ENCODE data around the gene ANKRD10.

GRCh38 chr13:110912651-110913051, 2.2 kb downstream of the ANKRD10 start:
- TF ChIP-seq, protein P1, sequence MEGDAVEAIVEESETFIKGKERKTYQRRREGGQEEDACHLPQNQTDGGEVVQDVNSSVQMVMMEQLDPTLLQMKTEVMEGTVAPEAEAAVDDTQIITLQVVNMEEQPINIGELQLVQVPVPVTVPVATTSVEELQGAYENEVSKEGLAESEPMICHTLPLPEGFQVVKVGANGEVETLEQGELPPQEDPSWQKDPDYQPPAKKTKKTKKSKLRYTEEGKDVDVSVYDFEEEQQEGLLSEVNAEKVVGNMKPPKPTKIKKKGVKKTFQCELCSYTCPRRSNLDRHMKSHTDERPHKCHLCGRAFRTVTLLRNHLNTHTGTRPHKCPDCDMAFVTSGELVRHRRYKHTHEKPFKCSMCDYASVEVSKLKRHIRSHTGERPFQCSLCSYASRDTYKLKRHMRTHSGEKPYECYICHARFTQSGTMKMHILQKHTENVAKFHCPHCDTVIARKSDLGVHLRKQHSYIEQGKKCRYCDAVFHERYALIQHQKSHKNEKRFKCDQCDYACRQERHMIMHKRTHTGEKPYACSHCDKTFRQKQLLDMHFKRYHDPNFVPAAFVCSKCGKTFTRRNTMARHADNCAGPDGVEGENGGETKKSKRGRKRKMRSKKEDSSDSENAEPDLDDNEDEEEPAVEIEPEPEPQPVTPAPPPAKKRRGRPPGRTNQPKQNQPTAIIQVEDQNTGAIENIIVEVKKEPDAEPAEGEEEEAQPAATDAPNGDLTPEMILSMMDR (IDR thresholded peaks at IDR 0.05; ENCODE audit: borderline replicate concordance, extremely low read depth, low read length, poor library complexity, severe bottlenecking) = no peak
- TF ChIP-seq EZH2 (IDR thresholded peaks at IDR 0.05; ENCODE audit: borderline replicate concordance, low read depth, low read length, severe bottlenecking) = no peak
